ENCODE data around the gene SLC13A3.

- TF ChIP-seq EZH2 (IDR thresholded peaks at IDR 0.05; ENCODE audit: borderline replicate concordance, low read length) (no peak), CTCF (conservative IDR thresholded peaks at IDR 0.05 in 1 of 2, IDR thresholded peaks at IDR 0.05 in 1 of 2; ENCODE audit: extremely low read depth in 1 of 2, insufficient read depth in 1 of 2, low read depth in 1 of 2, low read length in 2 of 2) (no peak)
Observed at GRCh38 chr20:46640536-46641311, 10.5 kb downstream of the SLC13A3 start.

Data from mammary epithelial cell (primary cell).